D341Med (cell line): ENCODE results near the gene SLC25A44.
"Not testable (repeated sequence)": the region's sequence is repeated elsewhere in the genome, so short reads cannot be mapped to it uniquely, and the experiment has no call there.

ENCODE experiments used
- DNase-seq: peaks from one replicate; pipeline ENCODE4 v3.0.0; 2012; ENCODE audit warnings: low spot score

The SLC25A44 gene

DNA sequence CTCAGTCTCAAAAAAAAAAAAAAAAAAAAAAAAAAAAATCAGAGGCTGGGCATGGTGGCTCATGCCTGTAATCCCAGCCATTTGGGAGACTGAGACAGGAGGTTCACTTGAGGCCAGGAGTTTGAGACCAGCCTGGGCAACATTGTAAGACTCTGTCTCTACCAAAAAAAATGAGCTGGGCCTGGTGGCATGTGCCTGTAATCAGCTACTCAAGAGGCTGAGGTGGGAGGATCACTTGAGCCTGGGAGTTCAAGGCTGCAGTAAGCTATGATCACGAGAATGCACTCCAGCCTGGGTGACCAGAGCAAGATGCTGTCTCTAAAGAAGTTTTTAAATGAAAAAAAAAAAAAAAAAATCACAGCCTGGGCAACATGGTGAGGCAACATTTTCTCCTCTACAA is 30.2 kb upstream of the SLC25A44 start:
- DNase-seq: no peak

DNA sequence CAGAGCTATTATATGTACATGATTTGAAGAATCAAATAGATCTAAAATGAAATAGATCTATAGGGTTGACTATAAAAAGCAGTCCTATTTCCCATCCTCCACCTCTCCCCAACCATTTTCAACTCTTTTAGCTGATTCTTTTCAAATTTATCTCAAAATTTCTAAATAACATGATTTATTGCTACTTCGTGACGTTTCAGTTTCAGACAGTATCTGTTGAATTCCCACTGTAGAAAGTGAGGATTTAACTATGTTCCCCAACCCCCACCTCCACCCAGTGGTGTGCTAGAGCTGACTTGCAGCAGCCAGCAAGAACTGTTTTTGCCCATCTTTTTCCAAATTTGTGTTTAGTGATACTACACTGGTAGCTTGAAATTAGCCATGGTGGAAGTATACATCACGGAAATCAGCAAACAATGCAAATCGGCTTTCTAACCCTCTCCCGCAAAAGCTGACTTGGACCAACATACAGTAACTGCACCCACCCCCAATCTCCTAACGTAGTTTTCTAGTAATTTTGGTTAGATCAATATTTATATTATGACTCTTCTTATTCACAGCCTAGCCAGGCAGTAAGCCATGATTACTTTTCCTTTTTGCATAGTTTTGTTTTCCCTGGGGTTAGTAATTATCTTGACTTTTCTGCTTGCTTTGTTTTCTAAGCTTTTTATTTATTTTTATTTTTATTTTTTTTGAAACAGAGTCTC is 29.6 kb upstream of the SLC25A44 start:
- no peak for DNase-seq

DNA sequence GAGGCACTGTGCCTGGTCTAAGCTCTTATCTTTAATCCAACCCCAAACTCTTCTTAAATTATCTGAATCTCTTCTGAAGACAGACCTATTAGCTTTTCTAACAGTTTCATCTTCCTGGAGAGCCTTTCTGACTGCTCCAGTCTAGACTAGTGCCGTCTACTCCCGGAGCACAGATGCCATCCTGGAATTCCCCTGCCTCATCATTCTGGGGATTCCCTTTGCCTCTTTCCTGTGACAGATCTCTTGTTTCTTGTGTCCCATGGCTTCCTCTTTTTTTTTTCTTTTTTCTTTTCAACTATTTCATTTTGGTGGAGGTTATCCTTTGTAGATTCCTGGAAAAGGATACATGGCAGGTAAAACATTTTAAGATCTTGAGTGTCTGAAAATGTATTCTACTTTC is 28.8 kb upstream of the SLC25A44 start:
- DNase-seq: no peak

DNA sequence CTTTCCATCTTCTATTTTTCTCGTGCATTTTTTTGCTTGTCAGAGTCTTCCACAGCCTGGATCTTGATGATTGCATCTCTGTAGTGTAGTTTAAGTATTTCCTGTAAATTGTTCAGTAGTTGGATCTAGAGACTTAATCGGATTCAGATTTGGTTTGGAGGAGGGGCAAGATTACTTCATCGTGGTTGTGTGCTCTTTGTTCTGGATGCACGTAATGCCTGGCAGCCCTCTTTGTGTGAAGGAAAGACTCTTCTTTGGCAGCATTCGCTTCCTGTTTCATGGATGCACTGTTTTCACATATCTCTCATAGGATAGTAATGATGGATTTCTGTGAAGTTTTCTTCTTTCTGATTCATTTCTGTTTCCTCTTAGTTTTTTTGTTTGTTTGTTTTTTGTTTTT is 26.4 kb upstream of the SLC25A44 start:
- peak; percentile 39 for DNase-seq

DNA sequence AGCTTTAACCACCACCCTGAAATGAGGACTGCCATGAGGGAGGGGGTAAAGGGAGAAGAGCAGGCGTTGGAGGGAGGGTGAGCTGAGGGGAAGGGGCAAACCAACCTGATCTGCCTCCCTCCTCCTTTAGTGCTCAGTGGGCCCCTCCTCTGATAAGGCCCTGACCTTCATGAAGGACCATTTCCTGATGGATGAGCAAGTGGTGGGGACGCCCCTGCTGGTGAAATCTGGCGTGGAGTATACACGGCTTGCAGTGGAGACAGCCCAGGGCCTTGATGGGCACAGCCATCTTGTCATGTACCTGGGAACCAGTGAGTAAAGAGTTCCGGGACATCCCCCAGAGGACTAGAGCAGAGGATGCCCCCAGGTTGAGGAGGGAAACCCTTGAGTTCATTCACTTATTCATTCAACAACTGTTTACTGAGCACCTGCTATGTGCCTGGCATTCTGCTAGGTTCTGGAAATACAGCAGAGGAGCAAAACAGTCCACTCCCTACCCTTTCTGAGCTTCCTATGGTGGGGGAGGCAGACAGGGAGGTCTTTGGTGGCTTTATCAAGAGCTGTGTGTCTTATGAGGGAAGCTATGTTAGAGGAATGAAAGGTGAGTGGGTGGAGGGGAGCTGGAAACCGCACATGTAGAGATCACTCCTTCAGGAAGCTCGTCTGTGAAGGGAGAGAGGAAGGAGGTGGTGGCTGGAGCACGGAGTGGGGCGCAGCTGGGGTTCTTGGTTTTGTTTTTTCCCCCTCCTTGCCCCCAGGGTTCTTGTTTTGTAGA is 21.0 kb upstream of the SLC25A44 start:
- peak; percentile 34 for DNase-seq

DNA sequence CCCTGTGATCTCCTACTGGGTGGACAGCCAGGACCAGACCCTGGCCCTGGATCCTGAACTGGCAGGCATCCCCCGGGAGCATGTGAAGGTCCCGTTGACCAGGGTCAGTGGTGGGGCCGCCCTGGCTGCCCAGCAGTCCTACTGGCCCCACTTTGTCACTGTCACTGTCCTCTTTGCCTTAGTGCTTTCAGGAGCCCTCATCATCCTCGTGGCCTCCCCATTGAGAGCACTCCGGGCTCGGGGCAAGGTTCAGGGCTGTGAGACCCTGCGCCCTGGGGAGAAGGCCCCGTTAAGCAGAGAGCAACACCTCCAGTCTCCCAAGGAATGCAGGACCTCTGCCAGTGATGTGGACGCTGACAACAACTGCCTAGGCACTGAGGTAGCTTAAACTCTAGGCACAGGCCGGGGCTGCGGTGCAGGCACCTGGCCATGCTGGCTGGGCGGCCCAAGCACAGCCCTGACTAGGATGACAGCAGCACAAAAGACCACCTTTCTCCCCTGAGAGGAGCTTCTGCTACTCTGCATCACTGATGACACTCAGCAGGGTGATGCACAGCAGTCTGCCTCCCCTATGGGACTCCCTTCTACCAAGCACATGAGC is 17.2 kb upstream of the SLC25A44 start:
- no peak for DNase-seq

DNA sequence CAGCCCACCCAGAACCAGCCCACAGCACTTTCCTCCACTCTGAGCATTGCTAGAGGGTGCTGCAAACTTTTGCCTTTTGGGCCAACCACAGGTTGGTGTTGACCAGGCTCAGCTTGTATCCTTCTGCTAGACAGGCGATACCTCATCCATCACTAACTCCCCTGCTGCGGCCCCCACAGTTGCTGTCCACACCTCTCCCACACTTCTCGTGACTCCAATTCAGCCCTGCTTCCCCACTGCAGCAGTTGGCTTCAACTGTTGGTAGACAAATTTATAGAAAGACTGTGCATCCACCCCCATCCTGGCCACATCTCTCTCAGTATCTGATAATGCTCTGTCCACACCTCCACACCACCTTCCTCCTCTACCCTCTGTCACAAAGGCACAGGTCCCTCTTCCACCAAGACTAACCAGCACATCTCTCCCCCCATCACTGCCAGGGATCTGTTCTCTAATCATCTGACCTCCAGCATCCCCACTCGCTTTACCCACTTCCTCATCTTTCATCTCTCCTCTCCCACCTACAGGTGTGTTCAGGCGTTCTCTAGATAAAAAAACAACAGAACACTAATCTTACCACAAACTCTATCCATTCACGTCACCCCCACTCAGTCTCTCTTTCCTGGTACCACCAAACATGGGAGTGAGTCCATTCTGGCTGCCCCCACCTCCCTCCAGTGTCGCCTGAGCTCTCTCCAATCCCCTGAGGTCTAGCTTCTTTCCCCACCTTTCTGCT is 15.8 kb upstream of the SLC25A44 start:
- DNase-seq: no peak

DNA sequence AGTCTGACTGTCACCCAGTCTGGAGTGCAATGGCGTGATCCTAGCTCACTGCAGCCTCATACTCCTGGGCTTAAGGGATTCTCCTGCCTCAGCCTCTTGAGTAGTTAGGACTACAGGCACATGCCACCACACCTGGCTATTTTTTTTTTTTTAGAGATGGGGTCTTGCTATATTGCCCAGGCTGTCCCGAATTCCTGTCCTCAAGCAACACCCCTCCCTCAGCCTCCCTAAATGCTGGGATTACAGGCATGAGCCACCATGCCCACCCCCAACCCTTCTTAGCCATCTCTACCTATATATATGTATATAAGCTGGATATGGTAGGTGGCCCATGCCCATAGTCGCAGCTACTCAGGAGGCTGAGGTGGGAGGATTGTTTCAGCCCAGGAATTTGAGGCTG is 13.4 kb upstream of the SLC25A44 start:
- DNase-seq: no peak

DNA sequence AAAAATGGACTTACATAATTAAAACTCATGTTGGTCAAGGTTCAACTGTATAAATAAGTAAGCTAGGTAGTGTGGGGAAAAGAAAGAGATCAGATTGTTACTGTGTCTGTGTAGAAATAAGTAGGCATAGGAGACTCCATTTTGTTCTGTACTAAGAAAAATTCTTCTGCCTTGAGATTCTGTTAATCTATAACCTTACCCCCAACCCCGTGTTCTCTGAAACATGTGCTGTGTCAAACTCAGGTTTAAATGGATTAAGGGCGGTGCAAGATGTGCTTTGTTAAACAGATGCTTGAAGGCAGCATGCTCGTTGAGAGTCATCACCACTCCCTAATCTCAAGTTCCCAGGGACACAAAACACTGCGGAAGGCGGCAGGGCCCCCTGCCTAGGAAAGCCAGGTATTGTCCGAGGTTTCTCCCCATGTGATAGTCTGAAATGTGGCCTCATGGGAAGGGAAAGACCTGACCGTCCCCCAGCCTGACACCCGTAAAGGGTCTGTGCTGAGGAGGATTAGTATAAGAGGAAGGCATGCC is 12.4 kb upstream of the SLC25A44 start:
- DNase-seq: not testable (repeated sequence)

DNA sequence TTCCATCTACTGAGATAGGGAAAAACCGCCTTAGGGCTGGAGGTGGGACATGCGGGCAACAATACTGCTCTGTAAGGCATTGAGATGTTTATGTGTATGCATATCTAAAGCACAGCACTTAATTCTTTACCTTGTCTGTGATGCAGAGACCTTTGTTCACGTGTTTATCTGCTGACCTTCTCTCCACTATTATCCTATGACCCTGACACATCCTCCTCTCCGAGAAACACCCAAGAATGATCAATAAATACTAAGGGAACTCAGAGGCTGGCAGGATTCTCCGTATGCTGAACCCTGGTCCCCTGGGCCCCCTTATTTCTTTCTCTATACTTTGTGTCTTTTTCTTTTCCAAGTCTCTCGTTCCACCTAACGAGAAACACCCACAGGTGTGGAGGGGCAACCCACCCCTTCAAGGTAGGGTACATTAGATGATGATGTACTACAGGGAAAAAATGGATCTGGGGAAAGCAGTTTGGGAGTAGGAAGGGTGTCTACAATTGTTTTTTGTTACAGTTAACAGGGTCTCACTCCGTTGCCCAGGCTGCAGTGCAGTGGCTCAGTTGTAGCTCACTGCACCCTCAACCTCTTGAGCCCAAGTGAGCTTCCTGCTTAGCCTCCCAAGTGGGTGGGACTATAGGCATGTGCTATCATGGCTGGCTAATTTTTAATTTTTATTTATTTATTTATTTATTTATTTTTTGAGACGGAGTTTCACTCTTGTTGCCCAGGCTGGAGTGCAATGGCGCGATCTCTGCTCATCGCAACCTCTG is 11.7 kb upstream of the SLC25A44 start:
- DNase-seq: not testable (repeated sequence)

DNA sequence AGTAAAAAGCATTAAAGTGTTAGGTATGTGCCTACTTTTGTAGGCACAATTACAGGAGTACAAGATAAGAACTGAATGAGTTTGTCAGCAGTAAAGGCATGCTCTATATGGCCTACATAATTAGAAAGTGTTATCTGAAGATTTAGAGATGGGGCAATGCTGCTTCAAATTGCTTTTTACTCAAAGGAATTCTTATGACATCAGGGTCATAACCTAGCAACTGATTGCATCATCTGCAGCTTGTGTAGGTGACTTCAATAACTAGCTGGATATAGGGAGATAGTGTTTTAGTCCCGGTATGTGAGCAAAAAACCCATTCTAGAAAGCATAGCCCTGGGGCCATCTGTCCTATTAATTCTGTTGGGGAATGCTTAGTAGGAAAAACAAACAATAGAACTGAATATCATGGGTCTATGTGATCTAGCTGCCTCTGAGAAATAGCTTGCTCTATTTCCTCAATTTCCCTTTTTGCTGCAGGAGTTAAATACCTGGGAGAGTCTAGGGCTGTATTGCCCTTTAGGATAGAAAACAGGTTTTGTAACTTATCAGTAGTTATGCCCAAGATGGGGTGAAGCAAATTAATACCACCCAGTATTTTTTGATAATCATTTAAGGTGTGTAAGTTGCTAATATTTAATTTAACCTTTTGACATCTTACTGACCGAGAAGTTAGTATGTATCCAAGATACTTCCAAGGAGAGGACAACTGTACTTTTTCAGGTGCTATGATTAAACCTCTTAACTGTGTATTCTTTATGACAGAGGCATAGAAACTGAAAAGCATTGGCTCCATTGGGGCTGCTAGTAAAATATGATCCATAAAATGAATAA is 7.3 kb upstream of the SLC25A44 start:
- DNase-seq: not testable (repeated sequence)

DNA sequence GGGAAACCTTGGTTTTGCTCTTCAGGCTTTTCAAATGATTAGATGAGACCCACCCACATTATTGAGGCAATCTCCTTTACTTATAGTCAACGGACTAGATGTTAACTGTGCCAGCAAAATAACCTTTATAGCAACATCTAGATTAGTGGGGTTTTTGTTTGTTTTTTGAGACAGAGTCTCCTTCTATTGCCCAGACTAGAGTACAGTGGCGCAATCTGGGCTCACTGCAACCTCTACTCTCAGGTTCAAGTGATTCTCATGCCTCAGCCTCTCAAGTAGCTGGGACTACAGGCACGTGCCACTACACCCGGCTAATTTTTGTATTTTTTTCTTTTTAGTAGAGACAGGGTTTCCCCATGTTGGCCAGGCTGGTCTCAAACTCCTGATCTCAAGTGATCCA is 3.6 kb upstream of the SLC25A44 start:
- not testable (repeated sequence) for DNase-seq

DNA sequence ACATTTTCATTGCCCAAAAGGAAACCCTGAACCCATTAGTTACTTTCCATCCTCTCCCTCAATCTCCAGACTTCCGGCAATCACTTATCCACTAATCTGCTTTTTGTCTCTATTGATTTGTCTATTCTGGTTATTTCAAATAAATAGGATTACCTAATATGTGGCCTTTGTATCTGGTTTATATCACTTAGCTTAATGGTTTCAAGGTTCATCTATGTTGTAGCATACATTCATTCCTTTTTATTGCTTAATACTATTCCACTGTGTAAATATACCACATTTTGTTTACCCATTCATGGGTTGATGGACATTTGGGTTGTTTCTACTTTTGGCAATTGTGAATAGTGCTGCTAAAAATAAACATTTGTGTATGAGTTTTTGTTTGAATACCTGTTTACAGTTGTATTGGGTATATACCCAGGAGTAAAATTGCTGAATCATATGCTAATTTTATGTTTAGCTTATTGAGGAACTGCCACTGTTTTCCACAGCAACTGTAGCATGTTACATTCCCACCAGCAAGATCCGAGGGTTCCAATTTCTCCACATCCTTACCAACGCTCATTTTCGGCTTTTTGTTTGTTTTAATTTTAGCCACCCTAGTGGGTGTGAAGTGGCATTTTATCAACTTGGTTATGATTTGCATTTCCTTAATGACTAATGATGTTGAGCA is 2.5 kb upstream of the SLC25A44 start:
- no peak for DNase-seq

DNA sequence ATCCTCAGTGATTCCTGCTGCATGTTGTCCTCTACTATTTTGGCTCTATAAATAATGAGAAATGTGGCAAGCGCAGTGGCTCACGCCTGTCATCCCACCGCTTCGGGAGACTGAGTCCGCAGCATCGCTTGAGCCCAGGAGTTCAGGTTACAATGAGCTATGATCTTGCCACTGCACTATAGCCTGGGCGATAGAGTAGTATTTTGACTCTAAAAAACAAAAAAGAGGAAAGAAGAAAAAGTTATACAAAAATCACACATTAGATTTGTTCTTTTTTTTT is 756 bp upstream of the SLC25A44 start:
- no peak for DNase-seq

DNA sequence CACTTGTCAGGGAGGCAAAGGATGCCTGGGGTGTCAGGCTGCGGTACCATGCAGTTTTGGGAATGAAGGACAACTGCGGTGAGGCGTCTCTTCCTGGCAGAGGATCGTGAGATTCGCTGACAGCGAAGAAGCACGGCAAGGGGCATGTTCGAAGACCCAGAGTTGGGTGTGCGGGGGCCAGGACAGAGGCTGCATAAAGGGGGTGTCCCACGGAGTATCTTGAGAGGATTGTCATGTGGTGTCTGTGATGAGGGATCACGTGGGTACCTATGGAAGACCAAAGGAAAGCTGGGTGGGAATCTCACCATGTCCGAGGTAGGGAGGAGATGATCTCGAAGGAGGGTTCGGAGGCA is 372 bp downstream of the SLC25A44 start:
- no peak for DNase-seq

DNA sequence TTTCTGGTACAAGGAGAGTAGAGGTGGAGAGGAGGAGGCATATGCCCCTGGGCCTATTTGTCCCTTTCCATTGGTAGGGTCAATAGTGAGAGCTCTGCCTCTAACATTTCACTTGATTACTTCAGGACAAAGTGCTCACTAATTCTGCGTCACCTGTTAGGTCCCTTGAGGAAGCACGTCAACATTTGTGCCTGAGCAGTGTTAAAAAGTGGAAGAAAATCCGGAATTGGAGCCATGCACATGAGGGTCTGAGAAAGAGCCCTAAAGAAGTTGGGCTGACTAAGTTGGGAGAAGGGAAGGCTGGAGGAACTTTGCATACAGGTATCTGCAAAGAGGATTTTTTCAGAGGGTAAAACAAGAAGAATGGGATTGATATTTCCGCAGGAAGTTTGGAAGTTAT is 1.9 kb downstream of the SLC25A44 start:
- no peak for DNase-seq

DNA sequence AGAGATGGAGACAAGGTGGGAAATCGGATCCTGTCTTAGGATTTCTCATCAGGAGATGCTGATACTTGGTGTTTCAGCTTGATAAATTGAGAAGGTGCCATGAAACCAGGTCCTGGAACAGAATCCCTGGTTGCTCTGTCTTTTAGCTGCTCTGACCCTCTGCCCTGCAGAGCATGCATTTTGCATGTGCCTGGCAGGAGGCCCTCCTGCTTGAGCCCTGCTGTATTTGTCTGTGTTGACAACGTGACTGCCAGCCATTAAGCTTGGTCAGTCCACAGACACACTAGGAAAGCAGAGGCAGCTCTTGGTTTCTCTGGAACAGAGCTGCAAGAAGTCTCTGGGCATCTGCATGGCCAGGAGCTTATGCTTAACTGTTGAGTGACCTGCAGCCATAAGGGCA is 2.5 kb downstream of the SLC25A44 start:
- no peak for DNase-seq

DNA sequence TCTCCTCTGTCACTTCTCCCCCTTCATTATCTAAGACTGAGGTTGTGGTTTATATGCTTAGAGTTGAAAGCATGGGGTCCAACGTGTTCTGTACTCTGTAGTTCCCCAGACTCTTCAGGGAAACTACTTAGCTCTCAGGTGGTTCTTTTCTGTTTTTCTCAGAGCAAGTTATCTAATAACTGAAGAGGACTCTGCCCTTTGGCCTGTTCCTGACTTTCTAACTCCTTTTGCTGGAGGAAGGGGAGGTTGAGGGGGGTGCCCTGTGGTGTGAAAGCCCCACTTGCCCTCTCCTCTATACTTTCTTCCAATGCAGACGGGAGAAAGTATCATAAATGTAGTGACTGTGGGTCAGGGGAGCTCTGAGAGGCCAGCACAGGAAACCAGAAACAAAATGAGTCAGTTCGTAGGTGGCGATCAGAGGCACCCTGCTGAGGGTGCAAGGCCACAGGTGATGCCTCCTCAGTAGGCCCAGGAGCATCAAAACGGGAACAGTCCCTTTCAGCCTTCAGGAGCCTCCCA is 5.0 kb downstream of the SLC25A44 start:
- no peak for DNase-seq

DNA sequence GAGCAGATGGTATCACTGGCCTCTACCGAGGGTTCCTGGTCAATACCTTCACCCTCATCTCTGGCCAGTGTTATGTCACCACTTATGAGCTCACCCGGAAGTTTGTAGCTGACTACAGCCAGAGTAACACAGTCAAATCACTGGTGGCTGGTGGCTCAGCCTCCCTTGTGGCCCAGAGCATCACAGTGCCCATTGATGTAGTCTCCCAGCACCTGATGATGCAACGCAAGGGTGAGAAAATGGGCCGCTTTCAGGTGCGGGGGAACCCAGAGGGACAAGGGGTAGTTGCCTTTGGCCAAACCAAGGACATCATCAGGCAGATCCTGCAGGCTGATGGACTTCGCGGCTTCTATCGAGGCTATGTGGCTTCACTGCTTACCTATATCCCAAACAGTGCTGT is 6.1 kb downstream of the SLC25A44 start:
- no peak for DNase-seq

DNA sequence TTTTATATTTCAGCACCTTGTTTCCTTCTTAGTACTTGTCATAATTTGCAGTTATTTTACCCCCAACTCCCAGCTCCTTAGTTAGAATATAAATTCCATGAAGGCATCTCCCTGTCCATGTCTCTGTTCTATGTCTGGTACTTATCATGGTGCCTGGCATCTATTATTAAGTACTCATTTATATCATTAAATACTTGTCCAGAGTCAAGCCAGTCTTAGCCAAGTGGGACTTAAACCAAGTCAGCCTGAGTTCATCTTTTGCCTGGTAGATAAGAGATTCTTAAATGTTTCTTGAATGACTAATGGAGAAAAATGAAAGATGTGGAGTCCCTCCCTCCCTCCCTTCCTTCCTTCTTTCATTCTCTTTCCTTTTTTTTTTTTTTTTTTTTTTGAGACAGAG is 9.4 kb downstream of the SLC25A44 start:
- DNase-seq: no peak
